DMS153 treated with DMSO at 0.1 percent for 48 hours (cell line): ENCODE results near the gene MAML1.
"Not testable (repeated sequence)": the region's sequence is repeated elsewhere in the genome, so short reads cannot be mapped to it uniquely, and the experiment has no call there.

Source experiments
- DNase-seq: peaks from one replicate; lab custom pipeline; 2025; ENCODE audit not compliant: unreplicated experiment; lab: John Stamatoyannopoulos, UW

Gene MAML1

DNA sequence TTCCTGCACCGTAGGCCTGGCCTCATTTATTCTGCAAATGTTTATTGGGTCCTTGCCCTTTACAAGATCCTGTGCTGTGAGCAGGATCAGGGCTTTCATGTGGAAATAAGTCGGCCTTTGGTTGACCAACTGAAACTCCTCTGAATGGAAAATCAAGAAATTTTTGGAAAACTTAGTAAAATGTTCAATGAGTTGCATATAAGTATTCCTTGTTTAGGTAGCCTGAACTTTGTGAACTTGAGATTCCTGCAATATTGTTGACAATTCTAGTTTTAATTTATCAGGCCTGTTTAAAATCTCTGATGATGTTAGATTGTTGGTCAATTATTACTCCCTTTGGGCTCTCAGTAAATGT is 1.1 kb downstream of the MAML1 start:
- no peak for DNase-seq

DNA sequence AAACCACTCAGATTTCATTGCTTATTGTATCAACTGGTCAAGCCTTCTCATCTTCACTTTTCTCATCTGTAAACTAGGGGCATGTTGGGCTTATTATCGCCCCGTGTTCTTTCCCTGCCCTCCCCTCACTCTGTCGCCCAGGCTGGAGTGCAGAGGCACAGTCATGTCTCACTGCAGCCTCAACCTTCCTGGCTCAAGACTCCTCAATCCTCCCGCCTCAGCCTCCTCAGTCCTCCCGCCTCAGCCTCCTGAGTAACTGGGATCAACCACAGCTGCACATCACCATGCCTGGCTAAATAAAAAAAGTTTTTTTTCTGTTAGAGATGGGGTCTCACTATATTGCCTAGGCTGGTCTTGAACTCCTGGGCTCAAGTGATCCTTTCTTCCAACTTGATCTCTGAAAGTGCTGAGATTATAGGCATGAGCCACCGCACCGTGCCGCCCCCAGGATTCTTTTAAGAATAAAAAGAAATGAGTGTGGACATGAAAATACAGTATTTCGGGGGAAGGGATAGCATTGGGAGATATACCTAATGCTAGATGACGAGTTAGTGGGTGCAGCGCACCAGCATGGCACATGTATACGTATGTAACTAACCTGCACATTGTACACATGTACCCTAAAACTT is 2.0 kb downstream of the MAML1 start:
- no peak for DNase-seq

DNA sequence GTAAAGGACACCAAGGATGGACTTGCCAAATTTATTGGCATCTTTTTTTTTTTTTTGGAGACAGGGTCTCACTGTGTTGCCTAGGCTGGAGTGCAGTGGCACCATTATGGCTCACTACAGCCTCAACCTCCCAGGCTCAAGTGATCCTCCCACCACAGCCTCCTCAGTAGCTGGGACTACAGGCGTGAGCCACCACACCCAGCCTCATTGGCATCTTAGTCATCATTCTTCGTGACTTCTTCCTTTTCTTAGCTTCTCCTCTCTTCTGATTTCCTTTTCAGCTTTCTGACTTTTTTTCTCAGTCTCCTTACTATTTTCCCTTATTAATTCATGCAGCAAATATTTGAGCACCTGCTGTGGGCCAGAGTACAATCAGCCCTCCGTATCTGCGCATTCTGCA is 6.1 kb downstream of the MAML1 start:
- DNase-seq: no peak

DNA sequence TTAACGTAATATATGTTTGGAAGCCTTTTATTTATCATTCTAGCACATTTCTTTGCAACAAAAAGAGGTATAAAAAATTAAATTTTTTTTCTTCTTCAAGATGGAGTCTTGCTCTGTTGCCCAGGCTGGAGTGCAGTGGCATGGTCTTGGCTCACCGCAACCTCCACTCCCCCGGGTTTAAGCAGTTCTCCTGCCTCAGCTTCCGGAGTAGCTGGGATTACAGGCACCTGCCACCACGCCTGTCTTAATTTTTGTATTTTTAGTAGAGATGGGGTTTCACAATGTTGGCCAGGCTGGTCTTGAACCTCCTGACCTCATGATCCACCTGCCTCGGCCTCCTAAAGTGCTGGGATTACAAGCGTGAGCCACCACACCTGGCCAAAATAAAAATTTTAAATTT is 11.5 kb downstream of the MAML1 start:
- not testable (repeated sequence) for DNase-seq

DNA sequence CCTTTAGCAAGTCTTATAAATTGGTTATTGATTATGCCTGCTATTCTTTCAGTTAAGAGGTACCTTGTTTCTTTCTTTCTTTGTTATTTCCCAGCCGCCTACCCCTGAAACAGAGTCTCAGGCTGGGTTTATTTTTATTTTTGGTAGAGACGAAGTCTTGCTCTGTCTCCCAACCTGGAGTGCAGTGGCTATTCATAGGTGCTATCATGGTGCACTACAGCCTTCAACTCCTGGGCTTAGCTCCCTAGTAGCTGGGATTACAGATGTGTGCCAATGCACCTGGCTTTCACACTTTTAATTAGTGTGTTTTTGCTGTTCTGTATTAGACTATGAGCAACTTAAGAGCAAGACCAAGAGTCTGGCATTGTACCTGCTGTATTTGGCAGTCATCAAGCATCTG is 14.2 kb downstream of the MAML1 start:
- no peak for DNase-seq

DNA sequence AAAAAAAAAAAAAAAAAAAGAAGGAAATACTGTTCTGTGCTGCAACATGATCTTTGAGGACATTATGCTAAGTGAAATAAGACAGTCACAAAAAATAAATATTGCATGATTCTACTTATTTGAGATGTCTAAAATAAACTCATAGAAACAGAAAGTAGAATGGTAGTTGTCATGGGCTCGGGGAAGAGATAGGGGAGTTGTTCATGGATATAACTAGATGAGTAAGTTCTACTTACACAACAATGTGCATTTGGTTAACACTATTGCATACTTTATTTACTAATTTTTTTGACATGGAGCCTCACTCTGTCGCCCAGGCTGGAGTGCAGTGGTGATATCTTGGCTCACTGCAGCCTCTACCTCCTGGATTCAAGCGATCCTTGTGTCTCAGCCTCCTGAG is 15.2 kb downstream of the MAML1 start:
- no peak for DNase-seq

DNA sequence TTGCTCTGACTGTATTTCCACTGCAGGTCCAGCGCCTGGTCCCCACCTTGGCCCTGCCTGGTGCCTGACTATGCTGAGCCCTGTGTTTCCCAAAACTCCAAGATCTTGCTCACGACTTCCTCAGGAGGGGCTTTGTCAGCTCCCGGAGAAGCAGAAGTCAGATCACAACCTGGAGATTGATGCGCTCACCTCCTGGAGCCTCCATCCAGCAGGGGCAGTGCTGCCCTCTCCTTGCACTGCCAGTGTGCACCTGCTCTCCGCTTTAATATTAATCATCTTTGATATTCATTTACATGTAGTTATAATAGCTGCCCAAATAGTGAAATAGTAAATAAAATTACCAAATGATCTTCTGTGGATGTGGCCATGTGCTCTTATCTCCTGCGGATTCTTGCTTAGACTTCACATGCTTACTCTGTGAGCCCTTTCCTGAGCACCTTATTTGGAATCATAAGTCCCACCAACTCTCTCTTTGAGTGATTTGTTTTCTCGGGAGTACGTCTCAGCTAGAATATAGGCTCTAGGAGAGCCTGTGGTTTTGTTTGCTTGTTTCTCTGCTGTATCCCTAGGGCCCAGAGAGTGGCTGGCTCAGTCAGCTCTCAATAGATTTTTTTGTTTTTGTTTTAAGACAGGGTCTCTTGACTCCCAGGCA is 17.4 kb downstream of the MAML1 start:
- no peak for DNase-seq

DNA sequence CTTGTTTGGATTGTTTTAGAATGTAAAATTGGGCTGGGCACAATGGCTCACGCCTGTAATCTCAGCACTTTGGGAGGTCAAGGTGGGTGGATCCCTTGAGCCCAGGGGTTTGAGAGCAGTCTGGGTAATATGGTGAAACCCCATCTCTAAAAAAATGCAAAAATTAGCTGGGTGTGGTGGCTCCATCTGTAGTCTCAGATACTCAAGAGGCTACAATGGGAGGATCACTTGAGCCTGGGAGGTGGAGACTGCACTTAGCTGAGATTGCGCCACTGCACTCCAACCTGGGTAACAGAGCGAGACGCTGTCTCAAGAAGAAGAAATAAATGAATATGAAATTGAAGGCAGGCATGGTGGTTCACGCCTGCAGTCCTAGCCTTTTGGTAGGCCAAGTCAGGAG is 21.3 kb downstream of the MAML1 start:
- DNase-seq: no peak

DNA sequence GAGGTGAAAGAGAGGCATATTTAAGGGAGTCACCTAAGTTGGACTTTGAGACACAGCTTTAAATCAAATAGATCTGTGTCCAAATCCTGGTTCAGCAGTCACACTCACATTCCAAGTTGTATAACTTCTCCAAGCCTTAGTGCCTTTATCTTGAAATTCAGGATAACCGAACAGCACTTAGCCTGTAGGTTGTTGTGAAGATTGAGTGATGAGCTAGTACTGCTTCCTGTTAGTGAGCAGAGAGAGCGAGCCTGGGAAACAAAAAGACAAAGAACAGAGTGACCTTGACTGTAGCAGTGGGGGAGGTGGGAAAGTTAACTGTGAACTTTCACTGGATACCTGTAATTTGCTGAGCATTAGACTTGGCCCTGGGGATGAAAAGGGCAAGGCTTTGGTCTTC is 22.4 kb downstream of the MAML1 start:
- DNase-seq: no peak

DNA sequence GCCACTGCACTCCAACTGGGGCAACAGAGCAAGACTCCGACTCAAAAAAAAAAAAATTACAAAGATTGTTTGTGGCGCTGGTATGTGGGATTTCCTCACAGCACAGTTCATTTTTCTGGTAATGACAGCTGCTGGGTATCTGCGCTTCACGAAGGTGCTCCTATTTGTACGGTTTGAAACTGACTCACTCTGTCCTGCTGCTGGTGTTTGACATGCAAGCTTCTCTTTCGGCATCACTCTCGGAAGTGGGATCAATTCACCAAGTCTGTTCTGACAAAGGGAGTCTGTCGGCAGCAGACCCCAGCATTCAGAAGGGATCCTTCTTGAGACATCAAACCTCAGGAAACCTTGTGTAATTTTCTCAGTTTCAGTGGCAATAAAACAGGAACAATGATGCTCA is 26.3 kb downstream of the MAML1 start:
- DNase-seq: no peak

DNA sequence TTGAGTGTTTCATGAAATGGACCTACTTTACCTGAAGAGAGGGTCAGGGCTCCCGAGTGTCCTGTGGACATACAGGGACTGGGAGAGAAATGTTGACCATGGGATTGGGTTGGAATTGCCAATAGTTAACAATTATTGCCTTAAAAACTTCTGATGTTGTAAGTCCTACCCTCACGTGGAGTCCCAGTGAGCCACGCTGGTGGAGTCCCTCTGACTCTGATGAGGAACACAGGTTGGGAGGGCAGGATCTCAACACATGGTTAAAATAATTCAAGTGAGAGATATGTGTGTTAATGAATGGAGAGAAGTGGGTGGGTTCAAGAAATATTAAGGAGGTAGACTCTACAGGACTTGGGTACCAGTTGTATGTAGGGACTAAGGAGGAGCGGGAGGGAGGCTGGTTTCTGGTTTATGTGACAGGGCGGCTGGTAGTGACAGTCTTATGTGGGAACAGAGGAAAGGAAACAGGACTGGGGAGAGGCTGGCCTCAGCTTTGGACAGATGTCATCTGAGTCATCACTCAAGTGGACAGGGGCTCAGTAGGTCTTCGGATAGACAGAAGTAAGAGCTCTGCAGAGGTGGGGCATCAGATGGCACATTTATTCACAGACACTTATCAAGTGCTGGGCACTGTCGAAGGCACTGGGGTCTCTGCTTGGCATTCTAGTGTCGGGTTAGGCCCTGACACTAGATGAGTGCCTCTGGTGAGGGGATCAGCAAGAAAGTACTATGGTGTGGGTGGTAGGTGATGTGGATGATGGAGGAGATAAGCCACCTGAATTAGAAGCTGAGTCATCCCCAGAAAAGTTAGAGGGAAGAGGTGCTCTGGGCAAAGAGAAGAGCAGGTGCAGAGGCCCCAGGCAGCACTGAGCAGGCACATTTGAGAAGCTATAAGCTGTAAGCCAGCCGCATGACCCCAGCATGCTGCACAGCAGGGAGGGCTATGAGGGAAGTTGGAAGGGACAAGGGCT is 27.2 kb downstream of the MAML1 start:
- DNase-seq: no peak

DNA sequence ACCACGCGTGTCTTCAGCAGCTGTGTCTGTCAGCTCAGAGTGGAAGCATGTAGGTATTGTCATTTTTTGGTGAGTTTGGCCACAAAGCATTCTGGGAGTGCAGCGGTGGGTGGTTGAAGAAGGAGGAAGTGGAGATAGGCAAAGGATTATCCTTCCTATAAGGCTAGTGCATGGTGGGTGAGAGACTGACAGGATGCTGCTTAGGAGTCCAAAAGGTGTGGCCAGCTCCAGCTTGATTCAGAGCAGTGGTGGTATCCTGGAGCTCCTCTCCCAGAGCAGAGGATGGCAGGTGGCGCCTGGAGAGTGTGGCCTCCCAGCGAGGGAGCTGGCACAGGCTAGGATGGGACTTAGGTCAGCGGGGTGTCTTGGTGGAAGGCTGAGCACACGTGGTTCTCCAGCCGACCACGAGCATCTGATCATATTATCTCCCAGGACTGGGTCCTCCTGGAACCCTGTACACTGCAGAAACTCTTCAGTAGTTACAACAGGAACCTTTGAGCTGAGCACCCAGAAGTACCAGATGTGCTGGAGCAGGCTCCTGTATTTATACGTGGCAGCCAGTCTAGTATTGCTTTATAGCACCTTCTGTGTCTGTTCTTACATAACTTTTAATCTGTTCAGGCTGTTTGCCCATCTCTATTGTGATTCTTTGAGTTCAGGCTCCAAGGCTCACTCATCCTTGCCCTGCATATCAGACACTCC is 29.6 kb downstream of the MAML1 start:
- DNase-seq: no peak

DNA sequence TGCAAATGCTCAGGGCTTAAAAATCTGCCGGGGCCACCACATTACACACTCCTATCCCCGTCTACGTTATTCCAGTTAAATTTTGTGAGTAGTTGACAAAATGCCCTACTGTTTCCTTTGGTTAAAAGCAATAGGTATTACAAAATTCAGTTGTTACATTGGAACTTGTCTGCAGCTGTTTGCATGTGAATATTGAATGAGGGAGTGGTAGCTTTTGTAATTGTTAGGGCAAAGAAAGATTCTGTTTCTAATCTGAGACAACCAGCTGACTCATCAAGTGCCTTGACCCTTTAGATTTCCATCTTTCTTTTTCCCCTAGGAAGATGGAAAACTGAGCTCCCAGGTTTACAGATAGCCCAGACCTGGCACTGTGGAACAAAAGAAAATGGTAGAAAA is 30.2 kb downstream of the MAML1 start:
- DNase-seq: no peak

DNA sequence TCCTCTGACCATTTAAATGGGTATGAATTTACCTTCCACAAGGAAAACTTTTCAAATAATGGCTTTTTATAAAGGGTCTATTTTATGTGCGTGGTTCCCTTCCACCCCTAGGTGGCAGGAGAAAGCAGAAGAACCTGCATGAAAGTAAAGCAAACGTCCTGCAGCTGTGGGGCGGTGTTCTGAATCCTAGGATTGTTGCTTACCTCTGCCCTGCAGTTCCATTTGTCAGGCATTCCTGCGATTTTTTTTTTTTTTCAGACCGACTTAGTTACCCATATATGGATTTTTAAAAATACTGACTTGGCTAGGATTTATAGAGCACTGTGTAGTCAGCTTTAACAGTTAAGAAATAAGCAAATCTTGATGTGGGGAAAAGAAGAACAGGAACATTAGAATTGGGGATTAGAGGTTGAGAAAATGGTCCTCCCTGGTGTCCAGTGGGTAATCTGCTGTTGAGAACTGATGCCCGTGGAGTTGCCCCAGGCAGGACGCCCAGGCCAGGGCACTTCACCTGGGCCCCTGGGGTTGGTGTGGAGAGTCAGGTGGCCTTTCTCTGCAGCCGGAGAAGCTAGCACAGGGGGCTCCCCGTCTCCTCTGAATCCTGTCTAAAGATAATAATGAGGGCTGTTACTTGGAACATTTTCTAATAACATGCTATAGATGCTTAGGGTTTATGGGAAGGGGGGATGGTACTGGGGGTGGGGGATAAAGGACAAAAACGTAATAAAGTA is 30.8 kb downstream of the MAML1 start:
- no peak for DNase-seq

DNA sequence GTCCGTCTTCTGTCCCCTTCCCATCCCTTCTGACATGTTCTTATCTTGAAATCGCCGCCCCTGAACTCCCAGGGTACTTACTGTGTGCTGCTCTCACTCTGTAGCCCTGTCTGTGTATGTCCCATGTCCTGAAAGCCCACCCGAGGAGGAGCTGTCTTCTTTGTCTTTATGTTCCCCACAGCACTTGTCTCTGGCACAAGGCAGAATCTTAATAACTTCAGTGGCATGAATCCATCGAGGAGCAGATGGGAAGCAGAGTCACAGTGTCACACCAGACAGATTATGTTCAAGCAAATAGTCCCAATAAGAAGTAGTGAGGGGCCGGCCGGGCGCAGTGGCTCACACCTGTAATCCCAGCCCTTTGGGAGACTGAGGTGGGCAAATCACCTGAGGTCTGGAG is 31.4 kb downstream of the MAML1 start:
- DNase-seq: no peak

DNA sequence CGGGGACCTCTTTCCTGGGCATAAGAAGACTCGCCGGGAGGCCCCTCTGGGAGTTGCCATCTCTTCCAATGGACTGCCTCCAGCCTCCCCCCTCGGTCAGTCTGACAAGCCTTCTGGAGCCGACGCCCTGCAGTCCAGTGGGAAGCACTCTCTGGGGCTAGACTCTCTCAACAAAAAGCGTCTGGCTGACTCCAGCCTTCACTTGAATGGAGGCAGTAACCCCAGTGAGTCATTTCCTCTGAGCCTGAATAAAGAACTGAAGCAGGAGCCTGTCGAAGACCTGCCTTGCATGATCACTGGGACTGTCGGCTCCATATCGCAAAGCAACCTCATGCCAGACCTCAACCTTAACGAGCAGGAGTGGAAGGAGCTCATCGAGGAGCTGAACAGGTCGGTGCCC is 32.8 kb downstream of the MAML1 start:
- no peak for DNase-seq

DNA sequence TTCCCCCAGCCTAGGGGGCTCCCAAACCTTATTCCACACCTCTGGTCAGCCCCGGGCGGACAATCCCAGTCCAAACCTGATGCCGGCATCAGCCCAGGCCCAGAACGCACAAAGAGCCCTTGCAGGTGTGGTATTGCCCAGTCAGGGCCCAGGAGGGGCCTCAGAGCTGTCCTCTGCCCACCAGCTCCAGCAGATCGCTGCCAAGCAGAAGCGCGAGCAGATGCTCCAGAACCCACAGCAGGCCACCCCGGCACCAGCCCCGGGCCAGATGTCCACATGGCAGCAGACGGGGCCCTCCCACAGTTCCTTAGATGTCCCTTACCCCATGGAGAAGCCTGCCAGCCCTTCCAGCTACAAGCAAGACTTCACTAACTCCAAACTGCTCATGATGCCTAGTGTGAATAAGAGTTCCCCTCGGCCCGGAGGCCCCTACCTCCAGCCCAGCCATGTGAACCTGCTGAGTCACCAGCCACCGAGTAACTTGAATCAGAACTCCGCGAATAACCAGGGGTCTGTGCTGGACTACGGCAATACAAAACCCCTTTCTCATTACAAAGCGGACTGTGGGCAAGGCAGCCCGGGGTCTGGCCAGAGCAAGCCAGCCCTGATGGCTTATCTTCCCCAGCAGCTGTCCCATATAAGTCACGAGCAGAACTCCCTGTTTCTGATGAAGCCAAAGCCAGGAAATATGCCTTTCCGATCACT is 33.6 kb downstream of the MAML1 start:
- DNase-seq: no peak

DNA sequence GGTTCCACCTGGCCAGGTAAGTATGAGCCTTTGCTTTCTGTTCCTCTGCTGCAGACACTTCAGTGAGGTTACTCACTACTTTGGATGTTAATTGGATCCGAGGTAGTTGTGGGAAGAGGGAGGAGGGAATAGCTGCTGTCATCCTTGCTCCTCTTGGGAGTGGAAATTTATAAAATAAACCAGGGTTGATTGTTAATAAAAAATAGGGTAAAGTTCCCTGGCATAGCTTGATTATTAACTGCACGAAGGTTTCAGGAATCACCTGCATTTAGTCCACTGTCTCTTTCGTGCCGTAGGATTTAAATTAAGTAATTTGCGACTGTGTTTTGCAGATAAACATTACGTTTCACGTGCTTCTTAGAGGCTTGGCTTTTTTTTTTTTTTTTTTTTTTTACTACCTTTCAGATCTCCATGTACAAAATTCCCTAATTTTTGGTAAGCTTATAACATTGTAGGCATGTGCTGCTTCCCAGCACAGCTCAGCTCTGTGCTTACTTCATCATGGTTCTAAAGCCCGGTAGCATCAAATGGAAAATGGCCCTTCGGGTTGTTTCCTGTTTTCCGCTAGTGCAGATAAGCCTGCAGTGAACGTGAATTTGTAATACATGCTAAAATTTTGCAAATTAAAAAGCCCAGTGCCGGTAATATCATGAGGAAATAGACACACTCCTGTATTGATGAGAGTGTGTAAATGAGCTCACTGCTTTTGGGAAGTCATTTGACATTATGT is 34.3 kb downstream of the MAML1 start:
- DNase-seq: no peak

DNA sequence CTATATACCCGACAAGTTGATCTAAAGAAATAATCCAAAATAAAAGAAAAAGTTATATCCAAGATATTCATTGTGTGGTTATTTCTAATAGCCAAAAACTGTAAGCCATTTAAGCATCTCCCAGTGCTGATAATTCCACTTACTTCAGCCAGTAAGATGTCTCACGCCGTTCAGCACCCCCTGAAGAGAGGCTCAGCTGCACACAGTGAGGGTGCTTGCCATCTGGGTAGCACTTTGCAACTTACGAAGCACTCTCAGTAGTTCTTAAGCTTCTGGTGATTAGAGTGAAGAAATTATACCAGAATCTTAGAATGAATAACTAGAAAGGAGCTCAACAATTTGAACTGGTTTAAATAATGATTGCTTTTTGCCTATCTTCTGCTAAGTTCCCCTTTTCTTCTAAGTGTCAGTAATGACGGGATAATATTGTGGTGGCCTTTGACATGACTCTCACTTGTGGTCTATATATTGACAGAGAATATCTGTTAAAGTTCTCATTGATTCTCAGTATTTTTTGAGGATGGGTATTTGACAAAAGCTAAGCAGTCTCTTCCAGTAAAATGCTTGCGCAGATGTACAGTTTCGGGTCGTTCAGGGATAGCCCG is 35.0 kb downstream of the MAML1 start:
- no peak for DNase-seq
